Measurements from ENCODE around the gene MIGA2. TPM values are rescaled to one million over a fixed set of nuclear protein-coding genes. Genes with fewer than 3 reads are reported as not detected.

The MIGA2 gene
- total and polyA plus RNA-seq, 9 of the 15 experiments (the other 6 are each of a cell fraction or from before 2014, with no cell fraction given): 0.15 to 54.1 (median 18.0) TPM

- intact Hi-C loops (cut with micrococcal nuclease) (loop anchor here (5.0 kb wide), 1 partner anchor 84 kb away; the partner anchor contains the start of gene SH3GLB2), in situ Hi-C loops (cut with MboI) (no loop called here)
- peaks cover 52% of the 10 kb centered on the region for H3K79me2 ChIP-seq (ENCODE audit: control insufficient read depth, insufficient read depth, low read length)
- H3K9me3 ChIP-seq (replicated peaks; ENCODE audit: control insufficient read depth, insufficient read depth, low read depth, low read length): no peaks in the 10 kb centered on the region
- WGBS (ENCODE audit: insufficient coverage, low coverage, missing lambda C conversion rate): 1% methylated on average over 21 of the region's 37 CpGs
- CTCF ChIA-PET (ENCODE audit: low intra/inter-chr PET ratio): no interaction called here
- peak overlapping the region; percentile 100 for H3K4me2 ChIP-seq (ENCODE audit: insufficient read depth, low read length)
- peaks cover 3% of the 10 kb centered on the region; the same call in 1 of the 3 replicates for H3K36me3 ChIP-seq (ENCODE audit: control insufficient read depth, insufficient read depth, low read length)
- H2AFZ ChIP-seq (ENCODE audit: low read depth, low read length): peak overlapping the region; percentile 99
- H3K27me3 ChIP-seq (ENCODE audit: control insufficient read depth in 2 of 2, insufficient read depth in 2 of 2, low read length in 2 of 2): no peaks in the 10 kb centered on the region
- H3K9me1 ChIP-seq (ENCODE audit: control insufficient read depth, insufficient read depth, low read length): no peaks in the 10 kb centered on the region
- DNase-seq (ENCODE audit: extremely low read depth in 1 of 4, low spot score in 3 of 4): peak; percentile 60 to 65 (median 63)
- H3K4me1 ChIP-seq (replicated peaks in 1 of 2; ENCODE audit: control insufficient read depth in 2 of 2, insufficient read depth in 2 of 2, low read length in 2 of 2): peaks cover 23 to 53% of the 10 kb centered on the region in 2 experiments
- peak overlapping the region; percentile 100 for H3K4me3 ChIP-seq
- POLR2A ChIA-PET: interaction anchor here (0.8 to 5.3 kb wide), 5 partner anchors 8 to 30 kb away, joined by 3 to 35 read pairs (median 4); partner anchors contain the start of gene DOLPP1
- peaks cover 3% of the 10 kb centered on the region; the same call in 1 of the 2 replicates for H4K20me1 ChIP-seq (replicated peaks; ENCODE audit: control insufficient read depth, insufficient read depth, low read length)
- ATAC-seq: peak; percentile 33
- peak overlapping the region; percentile 93 to 100 for H3K9ac ChIP-seq (ENCODE audit: insufficient read depth in 1 of 2, low read depth in 2 of 2, low read length in 2 of 2)
- peak overlapping the region; percentile 100 for H3K27ac ChIP-seq (ENCODE audit: extremely low read depth, low read depth, low read length)
- FAIRE-seq: no peak
- BruUV-seq (replicated peaks): no TSS peak
- no peak for TF ChIP-seq KLF1 (tag; IDR thresholded peaks at IDR 0.05)
- 0 out of 2 replicates have a peak, but pooled peaks have one; percentile 35 for TF ChIP-seq NR1H2 (CRISPR knock-in tag; IDR thresholded peaks at IDR 0.05)
- TF ChIP-seq RHOXF2B (CRISPR knock-in tag; conservative IDR thresholded peaks at IDR 0.05): 0 out of 2 replicates have a peak, but pooled peaks have one; percentile 41
- TF ChIP-seq CLOCK (CRISPR knock-in tag; IDR thresholded peaks at IDR 0.05; ENCODE audit: borderline replicate concordance): no peak
- 0 out of 2 replicates have a peak, but pooled peaks have one; percentile 8 for TF ChIP-seq MYC (IDR thresholded peaks at IDR 0.05; ENCODE audit: low read depth, low read length)
- TF ChIP-seq MYC (CRISPR knock-in tag; IDR thresholded peaks at IDR 0.05; ENCODE audit: borderline replicate concordance, low read depth): no peak
- TF ChIP-seq DPF2 (IDR thresholded peaks at IDR 0.05): no peak
- TF ChIP-seq ZEB2 (IDR thresholded peaks at IDR 0.05): 0 out of 2 replicates have a peak, but pooled peaks have one; percentile 37
- no peak for TF ChIP-seq PRPF4 (IDR thresholded peaks at IDR 0.05; ENCODE audit: insufficient read depth, low read depth, low read length, poor library complexity, severe bottlenecking)
- no peak for TF ChIP-seq ZFP1 (CRISPR knock-in tag; IDR thresholded peaks at IDR 0.05)
- TF ChIP-seq ZNF395 (CRISPR knock-in tag; IDR thresholded peaks at IDR 0.05): no peak
- no peak for TF ChIP-seq THRA (IDR thresholded peaks at IDR 0.05)
- 0 out of 4 replicates have a peak, but pooled peaks of 1 of the 2 experiments have one; percentile 19 for TF ChIP-seq MLLT1 (IDR thresholded peaks at IDR 0.05)
- TF ChIP-seq MAFK (IDR thresholded peaks at IDR 0.05; ENCODE audit: low read length): no peak
- peak; percentile 5 for TF ChIP-seq TAF1 (IDR thresholded peaks at IDR 0.05; ENCODE audit: control insufficient read depth, extremely low read depth, insufficient read depth, low read length, severe bottlenecking)
Observed at GRCh38 chr9:129111528-129112151, 75.2 kb downstream of the MIGA2 start.
